ENCODE measurements around the gene CARD6.
"Not testable (repeated sequence)": the region's sequence is repeated elsewhere in the genome, so short reads cannot be mapped to it uniquely, and the experiment has no call there.

Gene CARD6

DNA sequence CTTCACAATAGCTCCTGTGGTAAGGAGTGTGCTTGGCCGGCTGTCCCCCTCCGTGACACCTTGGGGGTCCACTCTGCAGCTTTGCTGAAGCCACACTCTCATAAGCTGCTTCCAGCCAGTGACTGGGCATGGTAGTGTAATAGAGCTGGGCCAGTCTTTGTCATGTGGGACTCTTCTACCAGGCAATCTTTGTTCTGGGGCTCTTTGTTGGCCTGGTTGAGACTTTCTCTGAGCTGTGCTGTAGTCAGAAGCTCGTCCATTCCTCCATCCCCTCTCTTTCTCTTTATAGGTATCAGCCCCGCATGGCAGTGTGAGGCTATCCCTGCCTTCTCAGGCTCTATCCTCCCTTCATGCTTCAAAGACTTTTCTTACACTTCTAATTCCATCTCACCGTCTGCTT, 25.7 kb downstream of the CARD6 start:
- TF ChIP-seq, protein P1, sequence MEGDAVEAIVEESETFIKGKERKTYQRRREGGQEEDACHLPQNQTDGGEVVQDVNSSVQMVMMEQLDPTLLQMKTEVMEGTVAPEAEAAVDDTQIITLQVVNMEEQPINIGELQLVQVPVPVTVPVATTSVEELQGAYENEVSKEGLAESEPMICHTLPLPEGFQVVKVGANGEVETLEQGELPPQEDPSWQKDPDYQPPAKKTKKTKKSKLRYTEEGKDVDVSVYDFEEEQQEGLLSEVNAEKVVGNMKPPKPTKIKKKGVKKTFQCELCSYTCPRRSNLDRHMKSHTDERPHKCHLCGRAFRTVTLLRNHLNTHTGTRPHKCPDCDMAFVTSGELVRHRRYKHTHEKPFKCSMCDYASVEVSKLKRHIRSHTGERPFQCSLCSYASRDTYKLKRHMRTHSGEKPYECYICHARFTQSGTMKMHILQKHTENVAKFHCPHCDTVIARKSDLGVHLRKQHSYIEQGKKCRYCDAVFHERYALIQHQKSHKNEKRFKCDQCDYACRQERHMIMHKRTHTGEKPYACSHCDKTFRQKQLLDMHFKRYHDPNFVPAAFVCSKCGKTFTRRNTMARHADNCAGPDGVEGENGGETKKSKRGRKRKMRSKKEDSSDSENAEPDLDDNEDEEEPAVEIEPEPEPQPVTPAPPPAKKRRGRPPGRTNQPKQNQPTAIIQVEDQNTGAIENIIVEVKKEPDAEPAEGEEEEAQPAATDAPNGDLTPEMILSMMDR (IDR thresholded peaks at IDR 0.05): no peak

DNA sequence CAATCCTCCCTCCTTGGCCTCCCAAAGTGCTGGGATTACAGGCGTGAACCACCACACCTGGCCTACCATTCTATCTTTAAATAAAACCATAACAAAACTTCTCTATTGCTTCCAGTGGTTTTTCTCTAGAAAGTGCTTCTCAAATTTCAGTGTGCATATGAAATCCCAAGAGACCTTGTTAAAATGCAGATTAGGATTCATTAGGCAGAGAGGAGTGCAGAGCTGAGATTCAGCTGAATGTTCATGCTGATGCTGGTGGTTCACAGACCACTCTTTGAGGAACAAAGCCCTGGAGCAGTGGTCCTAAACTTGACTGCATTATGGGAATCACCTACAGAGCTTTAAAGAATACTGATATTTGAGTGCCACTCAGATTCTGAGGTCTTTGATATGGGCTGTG, 28.2 kb downstream of the CARD6 start:
- no peak overlapping the region for H3K4me3 ChIP-seq (ENCODE audit: low read depth in 1 of 2, low read length in 1 of 2)
- no peak overlapping the region for H3K27ac ChIP-seq
- H3K9me3 ChIP-seq: no peaks in the 10 kb centered on the region
- TF ChIP-seq, protein P1 (IDR thresholded peaks at IDR 0.05): no peak
- no peaks in the 10 kb centered on the region for H3K4me1 ChIP-seq (ENCODE audit: control insufficient read depth in 1 of 2, insufficient read depth in 1 of 2, low read depth in 1 of 2, low read length in 1 of 2)
- no peaks in the 10 kb centered on the region for H3K27me3 ChIP-seq
- H3K36me3 ChIP-seq: no peaks in the 10 kb centered on the region

More for the DNA sequence above, 25.7 kb downstream of the CARD6 start:
- Histone ChIP-seq H3K4me1 (ENCODE audit: control insufficient read depth in 1 of 2, insufficient read depth in 1 of 2, low read depth in 1 of 2, low read length in 1 of 2) (no peaks in the 10 kb centered on the region), H3K9me3 (no peaks in the 10 kb centered on the region), H3K27ac (no peak overlapping the region), H3K36me3 (no peaks in the 10 kb centered on the region), H3K27me3 (no peaks in the 10 kb centered on the region), H3K4me3 (ENCODE audit: low read depth in 1 of 2, low read length in 1 of 2) (no peak overlapping the region)

DNA sequence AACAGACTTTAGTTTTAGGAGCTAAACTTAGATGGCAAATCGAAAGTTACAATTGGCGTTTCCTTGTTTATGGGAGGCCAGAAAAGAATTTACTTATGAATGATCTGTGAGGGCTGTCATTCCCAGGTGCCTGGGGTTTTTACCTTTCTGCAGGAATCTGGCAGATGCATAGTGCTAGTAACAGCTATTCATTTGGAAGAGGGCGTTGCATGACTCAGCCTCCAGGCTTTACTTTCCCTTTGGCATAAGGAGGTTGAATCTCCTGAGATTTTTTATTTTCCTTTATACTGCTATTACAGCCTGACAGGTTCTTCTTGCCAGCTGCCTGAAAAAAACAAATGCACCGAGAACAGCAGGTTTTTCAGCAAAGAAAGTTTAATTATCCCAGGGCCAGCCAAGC, 30.0 kb downstream of the CARD6 start:
- Histone ChIP-seq H3K4me3 (ENCODE audit: low read depth in 1 of 2, low read length in 1 of 2) (no peak overlapping the region), H3K36me3 (no peaks in the 10 kb centered on the region), H3K9me3 (no peaks in the 10 kb centered on the region), H3K27ac (no peak overlapping the region), H3K27me3 (no peaks in the 10 kb centered on the region), H3K4me1 (ENCODE audit: control insufficient read depth in 1 of 2, insufficient read depth in 1 of 2, low read depth in 1 of 2, low read length in 1 of 2) (no peaks in the 10 kb centered on the region)
- TF ChIP-seq, protein P1 (IDR thresholded peaks at IDR 0.05): no peak

- H3K9me3 ChIP-seq; H3K27me3 ChIP-seq; H3K4me3 ChIP-seq (ENCODE audit: low read depth in 1 of 2, low read length in 1 of 2): not testable (repeated sequence)
Observed at GRCh38 chr5:40872253-40872652, 31.1 kb downstream of the CARD6 start.

DNA sequence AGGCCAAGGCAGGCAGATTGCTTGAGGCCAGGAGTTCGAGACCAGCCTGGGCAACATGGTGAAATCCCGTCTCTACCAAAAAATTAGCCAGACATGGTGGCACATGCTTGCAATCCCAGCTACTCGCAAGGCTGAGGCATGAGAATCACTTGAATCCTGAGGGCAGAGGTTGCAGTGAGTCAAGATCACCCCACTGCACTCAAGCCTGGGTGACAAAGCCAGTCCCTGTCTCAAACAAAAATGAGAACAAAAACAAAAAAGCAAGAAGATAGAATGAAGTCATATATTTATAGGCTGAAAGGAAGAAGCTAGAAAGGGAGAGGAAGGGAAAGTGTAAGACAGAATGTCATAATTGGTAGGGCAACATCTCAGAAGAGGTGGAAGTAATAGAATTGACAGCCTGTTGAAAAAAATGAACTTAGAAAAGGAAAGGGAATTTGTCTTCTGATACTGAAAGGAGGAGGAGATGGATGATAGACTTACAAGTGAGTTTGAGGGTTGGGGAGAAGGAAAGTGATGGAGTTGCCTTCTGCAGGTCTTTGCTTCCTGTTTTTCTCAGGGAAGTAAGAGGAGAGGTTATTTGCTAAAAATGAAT, 32.2 kb downstream of the CARD6 start:
- no peak overlapping the region for H3K27ac ChIP-seq
- TF ChIP-seq, protein P1 (IDR thresholded peaks at IDR 0.05): no peak
- no peaks in the 10 kb centered on the region for H3K27me3 ChIP-seq

More at GRCh38 chr5:40872253-40872652, 31.1 kb downstream of the CARD6 start:
- not testable (repeated sequence) for H3K27ac ChIP-seq; H3K36me3 ChIP-seq; H3K4me1 ChIP-seq (ENCODE audit: control insufficient read depth in 1 of 2, insufficient read depth in 1 of 2, low read depth in 1 of 2, low read length in 1 of 2)

GRCh38 chr5:40875958-40876357, 34.8 kb downstream of the CARD6 start:
- no peaks in the 10 kb centered on the region for H3K36me3 ChIP-seq
- no peaks in the 10 kb centered on the region for H3K9me3 ChIP-seq
- TF ChIP-seq, protein P1 (IDR thresholded peaks at IDR 0.05): no peak
- H3K4me3 ChIP-seq (ENCODE audit: low read depth in 1 of 2, low read length in 1 of 2): no peak overlapping the region
- peaks cover 0 to 6% of the 10 kb centered on the region in 2 experiments for H3K4me1 ChIP-seq (ENCODE audit: control insufficient read depth in 1 of 2, insufficient read depth in 1 of 2, low read depth in 1 of 2, low read length in 1 of 2)
- H3K27me3 ChIP-seq: no peaks in the 10 kb centered on the region
- H3K27ac ChIP-seq: no peak overlapping the region

More for the DNA sequence above, 32.2 kb downstream of the CARD6 start:
- no peak overlapping the region for H3K4me3 ChIP-seq (ENCODE audit: low read depth in 1 of 2, low read length in 1 of 2)
- H3K36me3 ChIP-seq: no peaks in the 10 kb centered on the region
- no peaks in the 10 kb centered on the region for H3K9me3 ChIP-seq
- H3K4me1 ChIP-seq (ENCODE audit: control insufficient read depth in 1 of 2, insufficient read depth in 1 of 2, low read depth in 1 of 2, low read length in 1 of 2): no peaks in the 10 kb centered on the region

Data from neutrophil (primary cell).